Fibroblast of skin of scalp (primary cell): Measurements from ENCODE around the gene ACP2.
"Not testable (repeated sequence)": the region's sequence is repeated elsewhere in the genome, so short reads cannot be mapped to it uniquely, and the experiment has no call there.

Source experiments
- DNase-seq: peaks from one replicate; pipeline ENCODE4 v3.0.0-alpha.2; 2013

Gene ACP2

GRCh38 chr11:47242596-47243192 is 5.9 kb downstream of the ACP2 start:
- DNase-seq, result no peak

- DNase-seq, result no peak
Measured at GRCh38 chr11:47241841-47242301, 6.7 kb downstream of the ACP2 start.

- DNase-seq, result no peak
Measured at GRCh38 chr11:47239852-47240251, 8.8 kb downstream of the ACP2 start.

- DNase-seq, result no peak
Measured at GRCh38 chr11:47236482-47236881, 12.1 kb downstream of the ACP2 start.

GRCh38 chr11:47235163-47235562 is 13.5 kb downstream of the ACP2 start:
- DNase-seq, result no peak

- DNase-seq, result no peak
Measured at GRCh38 chr11:47234669-47235100, 13.9 kb downstream of the ACP2 start.

- peak; percentile 81 for DNase-seq
Measured at GRCh38 chr11:47233989-47234668, 14.5 kb downstream of the ACP2 start.

GRCh38 chr11:47233051-47233450 is 15.6 kb downstream of the ACP2 start:
- no peak for DNase-seq

GRCh38 chr11:47229161-47229560 is 19.5 kb downstream of the ACP2 start:
- DNase-seq, result no peak

GRCh38 chr11:47225552-47226400 is 22.8 kb downstream of the ACP2 start:
- peak; percentile 27 for DNase-seq

- DNase-seq, result peak; percentile 71
Measured at GRCh38 chr11:47222696-47223095, 25.9 kb downstream of the ACP2 start.

- DNase-seq, result peak; percentile 74
Measured at GRCh38 chr11:47220401-47220821, 28.2 kb downstream of the ACP2 start.

- peak; percentile 95 for DNase-seq
Measured at GRCh38 chr11:47216121-47216798, 32.4 kb downstream of the ACP2 start.

GRCh38 chr11:47215366-47215910 is 33.2 kb downstream of the ACP2 start:
- DNase-seq, result no peak

- peak; percentile 89 for DNase-seq
Measured at GRCh38 chr11:47213950-47214565, 34.6 kb downstream of the ACP2 start.

GRCh38 chr11:47212938-47213337 is 35.7 kb downstream of the ACP2 start:
- no peak for DNase-seq

GRCh38 chr11:47208628-47209027 is 40.0 kb downstream of the ACP2 start:
- DNase-seq, result no peak

GRCh38 chr11:47208008-47208552 is 40.5 kb downstream of the ACP2 start:
- not testable (repeated sequence) for DNase-seq

GRCh38 chr11:47207459-47207858 is 41.2 kb downstream of the ACP2 start:
- no peak for DNase-seq

- not testable (repeated sequence) for DNase-seq
Measured at GRCh38 chr11:47206577-47206976, 42.0 kb downstream of the ACP2 start.

- DNase-seq, result peak; percentile 92
Measured at GRCh38 chr11:47204637-47204989, 44.0 kb downstream of the ACP2 start.

GRCh38 chr11:47202576-47202975 is 46.0 kb downstream of the ACP2 start:
- no peak for DNase-seq
